Panc1 (cell line): ENCODE measurements around the gene GUCD1.

Source experiments
- SIN3A ChIP-seq: IDR thresholded peaks from 2 replicates; pipeline ENCODE4 v1.6.1; 2012; ENCODE audit warnings: low read depth, mild to moderate bottlenecking, low read length, moderate library complexity, borderline replicate concordance; ENCODE audit not compliant: insufficient read depth
- TF ChIP-seq, protein P1 (sequence below), 2 experiments: IDR thresholded peaks; 2 replicates each; pipeline ENCODE4 v1.6.1; 2011 to 2012; ENCODE audit warnings: low read depth in 2 of 2, control low read depth in 1 of 2, low read length in 1 of 2, mild to moderate bottlenecking in 1 of 2, moderate library complexity in 1 of 2; ENCODE audit not compliant: insufficient read depth in 1 of 2
- TF ChIP-seq, protein P2 (sequence below): fragments of 450-650 bp; IDR thresholded peaks from 2 replicates; pipeline ENCODE4 v1.5.1; 2017; ENCODE audit warnings: mild to moderate bottlenecking

DNA sequence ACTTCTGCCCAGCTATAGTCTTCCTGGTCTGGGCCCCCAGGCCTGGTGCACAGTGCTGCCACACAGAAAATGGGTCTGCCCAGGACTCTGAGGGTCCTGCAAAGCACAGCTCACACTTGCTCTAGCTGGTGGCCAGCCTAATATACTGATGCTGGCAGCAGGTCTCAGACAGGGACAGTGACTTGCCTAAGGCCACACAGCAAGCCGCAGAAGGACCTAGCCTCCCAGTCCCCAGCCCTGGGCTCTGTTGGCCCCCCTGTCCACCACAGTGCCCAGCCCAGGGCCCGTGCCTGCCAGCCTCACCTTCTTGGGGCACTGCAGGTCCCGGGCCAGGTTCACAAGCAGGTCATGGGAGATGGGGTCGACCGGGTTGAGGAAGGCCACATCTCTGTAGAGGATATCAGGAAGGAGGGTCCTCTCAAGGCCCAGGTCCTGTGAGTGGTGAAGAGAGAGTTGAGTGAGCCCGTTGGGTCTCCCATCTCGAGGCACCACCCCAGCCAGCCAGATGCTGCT lies 34.6 kb upstream of the GUCD1 start:
- TF ChIP-seq, protein P1, sequence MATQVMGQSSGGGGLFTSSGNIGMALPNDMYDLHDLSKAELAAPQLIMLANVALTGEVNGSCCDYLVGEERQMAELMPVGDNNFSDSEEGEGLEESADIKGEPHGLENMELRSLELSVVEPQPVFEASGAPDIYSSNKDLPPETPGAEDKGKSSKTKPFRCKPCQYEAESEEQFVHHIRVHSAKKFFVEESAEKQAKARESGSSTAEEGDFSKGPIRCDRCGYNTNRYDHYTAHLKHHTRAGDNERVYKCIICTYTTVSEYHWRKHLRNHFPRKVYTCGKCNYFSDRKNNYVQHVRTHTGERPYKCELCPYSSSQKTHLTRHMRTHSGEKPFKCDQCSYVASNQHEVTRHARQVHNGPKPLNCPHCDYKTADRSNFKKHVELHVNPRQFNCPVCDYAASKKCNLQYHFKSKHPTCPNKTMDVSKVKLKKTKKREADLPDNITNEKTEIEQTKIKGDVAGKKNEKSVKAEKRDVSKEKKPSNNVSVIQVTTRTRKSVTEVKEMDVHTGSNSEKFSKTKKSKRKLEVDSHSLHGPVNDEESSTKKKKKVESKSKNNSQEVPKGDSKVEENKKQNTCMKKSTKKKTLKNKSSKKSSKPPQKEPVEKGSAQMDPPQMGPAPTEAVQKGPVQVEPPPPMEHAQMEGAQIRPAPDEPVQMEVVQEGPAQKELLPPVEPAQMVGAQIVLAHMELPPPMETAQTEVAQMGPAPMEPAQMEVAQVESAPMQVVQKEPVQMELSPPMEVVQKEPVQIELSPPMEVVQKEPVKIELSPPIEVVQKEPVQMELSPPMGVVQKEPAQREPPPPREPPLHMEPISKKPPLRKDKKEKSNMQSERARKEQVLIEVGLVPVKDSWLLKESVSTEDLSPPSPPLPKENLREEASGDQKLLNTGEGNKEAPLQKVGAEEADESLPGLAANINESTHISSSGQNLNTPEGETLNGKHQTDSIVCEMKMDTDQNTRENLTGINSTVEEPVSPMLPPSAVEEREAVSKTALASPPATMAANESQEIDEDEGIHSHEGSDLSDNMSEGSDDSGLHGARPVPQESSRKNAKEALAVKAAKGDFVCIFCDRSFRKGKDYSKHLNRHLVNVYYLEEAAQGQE (IDR thresholded peaks at IDR 0.05; ENCODE audit: insufficient read depth in 1 of 2, low read depth in 2 of 2, low read length in 1 of 2): no peak
- TF ChIP-seq, protein P2, sequence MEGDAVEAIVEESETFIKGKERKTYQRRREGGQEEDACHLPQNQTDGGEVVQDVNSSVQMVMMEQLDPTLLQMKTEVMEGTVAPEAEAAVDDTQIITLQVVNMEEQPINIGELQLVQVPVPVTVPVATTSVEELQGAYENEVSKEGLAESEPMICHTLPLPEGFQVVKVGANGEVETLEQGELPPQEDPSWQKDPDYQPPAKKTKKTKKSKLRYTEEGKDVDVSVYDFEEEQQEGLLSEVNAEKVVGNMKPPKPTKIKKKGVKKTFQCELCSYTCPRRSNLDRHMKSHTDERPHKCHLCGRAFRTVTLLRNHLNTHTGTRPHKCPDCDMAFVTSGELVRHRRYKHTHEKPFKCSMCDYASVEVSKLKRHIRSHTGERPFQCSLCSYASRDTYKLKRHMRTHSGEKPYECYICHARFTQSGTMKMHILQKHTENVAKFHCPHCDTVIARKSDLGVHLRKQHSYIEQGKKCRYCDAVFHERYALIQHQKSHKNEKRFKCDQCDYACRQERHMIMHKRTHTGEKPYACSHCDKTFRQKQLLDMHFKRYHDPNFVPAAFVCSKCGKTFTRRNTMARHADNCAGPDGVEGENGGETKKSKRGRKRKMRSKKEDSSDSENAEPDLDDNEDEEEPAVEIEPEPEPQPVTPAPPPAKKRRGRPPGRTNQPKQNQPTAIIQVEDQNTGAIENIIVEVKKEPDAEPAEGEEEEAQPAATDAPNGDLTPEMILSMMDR: no peak
- TF ChIP-seq SIN3A: no peak
